CD1c-positive myeloid dendritic cell (primary cell): Measurements from ENCODE around the gene CCND3.

Experiments used
- DNase-seq: peaks from one replicate; pipeline ENCODE4 v3.0.0-alpha.2; 2016; ENCODE audit errors: extremely low spot score

CCND3 gene

GRCh38 chr6:41921712-41921998 lies 20.0 kb downstream of the CCND3 start:
- DNase-seq, result peak; percentile 52

GRCh38 chr6:41920921-41921711 lies 20.5 kb downstream of the CCND3 start, which contains the start of the genes BYSL and MED20:
Gene BYSL (plus strand): TSS chr6:41921499. CDS start chr6:41921563, 64 bp downstream.
Gene MED20 (minus strand): TSS chr6:41921139. CDS start chr6:41921018, 121 bp downstream.
- DNase-seq, result peak; percentile 99

- DNase-seq, result peak; percentile 40
These were observed 24.1 kb downstream of the CCND3 start for GRCh38 chr6:41917528-41917927.

DNA sequence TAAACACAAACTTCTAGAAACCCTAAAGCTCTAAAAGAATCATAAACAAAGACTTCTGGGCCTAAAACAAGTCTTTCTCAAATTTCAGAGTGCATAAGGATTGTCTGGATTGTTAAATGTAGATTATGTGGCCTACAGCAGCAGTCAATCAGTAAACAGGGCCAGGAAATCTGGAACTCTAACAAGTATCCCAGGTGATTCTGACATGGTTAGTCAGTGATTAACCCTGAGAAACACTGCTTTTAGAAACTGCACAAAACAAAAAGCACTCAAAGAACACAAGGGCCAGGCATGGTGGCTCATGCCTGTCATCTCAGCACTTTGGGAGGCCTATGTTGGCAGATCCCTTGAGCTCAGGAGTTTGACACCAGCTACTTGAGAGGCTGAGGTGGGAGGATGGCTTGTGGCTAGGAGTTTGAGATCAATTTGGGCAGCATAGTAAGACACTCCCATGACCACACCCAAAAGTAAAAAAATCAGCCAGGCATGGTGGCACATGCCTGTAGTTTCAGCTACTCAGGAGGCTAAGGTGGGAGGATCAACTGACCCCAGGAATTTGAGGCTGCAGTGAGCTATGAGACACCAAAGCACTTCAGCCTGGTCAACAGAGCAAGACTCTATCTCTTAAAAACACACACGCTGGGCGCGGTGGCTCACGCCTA lies 26.6 kb downstream of the CCND3 start:
- no peak for DNase-seq

DNA sequence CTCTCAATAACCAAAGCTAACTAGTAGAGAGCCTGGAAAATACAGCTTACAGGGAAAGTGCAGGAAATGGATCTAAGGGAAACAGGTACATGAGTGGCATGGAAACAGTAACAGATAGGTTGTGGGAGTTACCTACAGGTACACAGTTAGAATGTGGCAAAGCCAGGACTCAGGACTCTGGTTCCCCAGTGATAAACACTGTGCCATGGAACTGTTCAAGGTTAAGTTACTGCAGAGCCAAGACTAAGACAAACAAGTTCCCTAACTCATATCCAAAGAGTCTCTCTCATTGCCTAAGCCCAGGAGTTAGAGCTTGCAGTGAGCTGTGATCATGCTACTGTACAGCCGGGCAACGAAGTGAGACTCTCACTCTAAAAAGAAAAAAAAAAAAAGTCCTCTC lies 27.3 kb downstream of the CCND3 start:
- DNase-seq, result no peak

DNA sequence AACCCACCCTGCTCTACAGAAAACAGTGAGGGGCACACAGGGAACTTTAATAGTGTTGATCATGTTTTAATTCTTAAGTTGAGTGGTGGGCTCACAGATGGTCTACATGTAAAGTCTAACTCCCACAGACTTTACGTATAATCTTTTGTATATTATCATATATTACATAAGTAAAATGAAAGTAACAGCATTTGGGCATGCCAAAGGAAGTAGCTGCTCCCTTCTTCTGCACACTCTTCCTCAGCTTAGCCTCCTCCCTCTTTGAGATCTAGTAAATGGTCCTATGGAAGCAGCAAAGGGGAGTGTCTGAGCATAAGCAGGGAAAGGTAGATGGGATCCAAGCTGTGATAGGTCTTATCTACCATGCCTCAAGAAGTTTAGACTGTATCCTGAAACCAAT lies 31.9 kb downstream of the CCND3 start:
- DNase-seq, result no peak

- peak; percentile 65 for DNase-seq
These were observed 39.6 kb downstream of the CCND3 start for GRCh38 chr6:41901882-41902519.

- peak; percentile 26 for DNase-seq
These were observed 40.7 kb downstream of the CCND3 start for GRCh38 chr6:41900861-41901260.

- DNase-seq, result no peak
These were observed 45.3 kb downstream of the CCND3 start for GRCh38 chr6:41896281-41896680.

DNA sequence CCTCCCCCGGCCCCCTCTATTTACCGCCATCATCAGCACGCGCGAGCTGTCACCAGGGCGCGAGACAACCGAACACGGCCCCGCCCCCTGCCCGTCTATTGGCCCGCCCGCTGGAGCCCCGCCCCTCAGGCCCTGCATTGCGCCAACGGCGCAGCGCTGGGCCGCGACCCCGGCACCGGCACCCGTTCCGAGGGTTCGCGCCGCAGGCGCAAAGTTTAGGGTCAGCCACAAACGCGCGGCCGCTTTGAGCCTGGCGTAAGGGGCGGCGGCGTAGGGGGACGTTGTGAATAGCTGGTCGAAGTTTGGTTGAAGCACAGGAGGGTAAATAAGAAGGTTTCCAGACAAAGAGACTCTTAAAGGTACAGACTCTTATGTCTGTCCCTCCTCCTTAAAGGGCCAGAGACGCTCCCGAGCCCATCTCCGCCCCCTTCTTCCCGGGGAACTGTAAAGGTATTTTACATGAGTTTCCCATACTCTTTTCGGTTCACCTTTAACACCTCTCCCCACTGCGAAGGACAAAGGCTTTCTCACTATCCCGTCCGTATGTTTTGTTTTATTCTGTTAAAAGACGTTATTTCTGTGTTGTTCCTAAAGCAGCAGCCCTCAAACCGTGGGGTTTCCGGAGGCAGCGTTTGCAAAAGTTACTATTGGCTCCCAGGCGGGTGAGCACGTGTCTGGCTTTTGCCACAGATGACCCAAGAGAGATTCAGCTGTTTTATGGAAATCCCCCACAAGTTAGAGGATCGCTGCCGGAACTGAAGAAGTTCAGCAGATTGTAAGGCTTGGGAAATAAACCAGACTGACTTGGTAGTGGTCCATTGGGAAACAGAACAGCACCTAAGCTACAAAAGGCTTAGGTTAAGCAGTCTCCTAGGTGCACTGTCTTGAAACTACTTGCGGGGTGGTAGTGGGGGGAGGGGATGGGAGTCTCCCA lies 46.0 kb downstream of the CCND3 start, which contains the start of gene USP49:
TSS of gene USP49 (minus strand) at position 76 of the 934 bp plus-strand sequence. CDS start 88,392 bp downstream, outside the sequence.
- peak; percentile 94 for DNase-seq

DNA sequence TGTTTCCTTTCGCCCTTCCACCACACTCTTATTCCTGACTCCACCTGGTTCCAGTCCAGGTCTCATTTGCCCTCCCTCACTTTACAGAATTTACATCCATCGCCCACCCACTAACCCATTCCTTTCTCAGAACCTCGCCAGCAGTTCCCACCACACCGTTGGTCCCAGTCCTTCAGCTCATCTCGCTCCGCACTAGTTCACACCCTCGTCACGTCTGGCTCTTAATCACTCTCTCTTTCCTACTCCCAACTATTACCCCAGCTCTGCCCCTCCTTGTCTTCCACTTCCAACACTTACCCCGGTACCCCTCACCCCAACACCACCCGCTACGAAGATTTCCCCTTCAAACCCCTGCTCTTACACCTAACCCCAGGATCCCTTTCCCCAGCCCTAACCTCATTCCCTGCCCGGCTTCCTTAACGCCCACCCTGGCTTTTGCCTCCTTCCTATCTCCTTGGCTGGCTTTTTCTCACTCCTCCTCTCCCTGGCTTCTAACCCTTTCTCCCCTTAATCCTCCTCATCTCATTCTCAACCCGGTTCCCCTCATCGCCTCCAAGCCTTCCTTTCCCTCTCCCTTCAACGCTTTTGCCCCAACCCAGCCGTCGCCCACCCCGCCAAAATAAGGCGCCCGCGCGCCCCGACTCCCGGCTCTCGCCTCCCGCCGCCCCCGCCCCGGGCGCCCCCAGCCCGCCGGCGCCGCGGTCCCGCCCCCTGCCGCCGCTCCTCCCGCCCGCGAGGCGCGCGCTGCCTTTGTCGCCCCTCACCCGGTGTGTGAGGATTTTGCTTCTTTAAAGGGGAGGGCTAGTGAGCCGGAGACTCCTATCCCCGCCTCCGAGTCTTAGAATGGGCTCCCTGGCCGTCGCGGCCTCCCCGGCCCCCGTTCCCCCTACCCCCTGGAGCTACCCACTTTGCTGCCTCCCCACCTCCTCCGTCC lies 47.0 kb downstream of the CCND3 start:
- peak; percentile 19 for DNase-seq

DNA sequence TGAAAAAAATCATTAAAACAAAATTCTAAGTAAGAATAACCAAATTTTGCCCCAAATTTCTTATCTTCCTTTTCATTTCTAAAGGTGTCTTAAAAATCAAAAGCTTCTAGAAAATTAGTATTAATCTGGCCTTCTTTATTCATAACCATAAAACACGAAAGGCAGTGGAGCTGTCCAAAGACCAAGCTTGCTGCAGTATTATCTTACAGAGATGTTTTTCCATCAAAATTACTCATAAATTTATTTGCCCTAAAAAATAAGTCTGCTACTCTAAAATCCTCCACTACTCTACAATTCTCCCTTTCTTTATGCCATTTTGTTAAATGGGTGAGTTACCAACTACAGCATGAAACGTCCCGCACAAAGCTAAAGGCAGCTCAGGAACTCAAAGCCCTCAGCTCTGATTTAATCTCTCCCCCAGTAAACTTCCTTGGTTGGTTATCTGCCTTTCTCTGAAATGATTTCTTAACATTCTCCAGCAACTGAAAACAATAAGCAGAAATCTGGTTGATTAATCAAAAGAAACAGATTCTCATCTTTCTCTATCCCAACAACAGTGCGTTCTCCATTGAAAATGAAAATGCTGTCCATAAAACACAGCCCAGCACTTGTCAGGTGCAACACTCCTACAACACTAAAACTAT lies 48.6 kb downstream of the CCND3 start:
- DNase-seq, result no peak

GRCh38 chr6:41887331-41887751 lies 54.3 kb downstream of the CCND3 start:
- DNase-seq, result no peak

- no peak for DNase-seq
These were observed 55.7 kb downstream of the CCND3 start for GRCh38 chr6:41885930-41886329.

GRCh38 chr6:41884957-41885356 lies 56.7 kb downstream of the CCND3 start:
- DNase-seq, result no peak
